8988T (cell line): ENCODE results near the gene PPP1R36.
"Not testable (repeated sequence)": the region's sequence is repeated elsewhere in the genome, so short reads cannot be mapped to it uniquely, and the experiment has no call there.

Experiments
- DNase-seq: peaks from one replicate; pipeline ENCODE4 v3.0.0; 2011

Gene PPP1R36, protein sequence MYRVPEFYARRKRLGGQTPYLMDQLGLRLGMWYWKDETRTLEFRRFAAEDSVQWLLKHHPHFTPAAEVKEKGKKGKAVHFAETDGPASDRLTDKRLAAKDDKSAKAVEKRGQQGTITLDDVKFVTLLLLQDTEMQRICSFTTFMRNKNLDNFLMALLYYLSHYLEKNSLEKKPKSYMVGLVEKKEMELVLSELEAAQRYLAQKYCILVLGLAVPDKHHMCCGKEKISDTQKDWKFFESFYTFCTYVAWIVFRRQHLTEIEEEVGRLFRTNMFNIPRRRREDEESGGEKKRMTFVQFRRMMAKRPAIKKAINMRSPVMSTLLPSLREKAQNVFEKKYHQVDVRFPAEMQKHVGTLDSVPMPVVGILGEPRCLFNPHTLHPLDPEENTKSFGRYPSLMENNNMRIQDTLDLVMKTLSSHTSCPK

DNA sequence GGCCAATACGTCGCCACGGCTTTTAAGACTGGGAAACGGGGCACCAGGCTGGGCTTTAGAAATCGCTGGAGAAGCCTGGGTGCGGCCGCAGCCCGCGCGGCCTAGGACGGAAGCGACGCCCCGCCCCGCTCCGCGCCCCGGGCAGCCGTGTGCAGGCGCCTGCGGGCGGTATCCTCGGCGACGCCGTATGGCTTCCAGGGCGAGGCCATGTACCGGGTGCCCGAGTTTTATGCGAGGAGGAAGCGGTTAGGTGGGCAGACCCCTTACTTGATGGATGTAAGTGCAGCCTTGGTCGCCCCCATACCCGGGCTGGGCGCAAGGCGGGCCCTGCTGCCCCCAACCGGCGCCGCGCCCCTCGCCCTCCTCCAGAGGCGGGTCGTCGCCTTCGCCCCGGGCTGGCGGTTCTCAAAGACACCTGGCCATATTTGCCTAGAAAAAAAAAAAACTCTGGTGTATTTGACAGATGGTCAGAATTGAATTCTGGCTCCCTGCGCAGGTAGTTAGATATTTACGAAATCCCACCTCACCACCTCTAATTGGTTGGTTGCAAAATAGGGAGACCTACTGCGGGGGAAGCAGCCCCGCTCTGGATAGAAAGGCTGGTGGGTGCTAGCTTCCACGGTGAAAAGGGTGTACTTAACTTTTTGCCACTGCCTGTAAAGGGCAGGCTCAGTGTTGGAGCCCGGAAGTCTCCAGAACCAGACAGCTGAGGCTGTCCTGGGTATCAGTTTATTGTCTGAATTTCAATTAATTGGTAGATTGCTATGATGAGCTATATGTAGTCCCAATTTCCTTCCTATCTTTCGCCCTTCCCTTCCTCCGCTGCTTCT, at the start of gene PPP1R36:
Gene PPP1R36 (plus strand): TSS at position 171 of the 830 bp plus-strand sequence. CDS start 37 bp downstream, at position 208.
- peak; percentile 55 for DNase-seq

DNA sequence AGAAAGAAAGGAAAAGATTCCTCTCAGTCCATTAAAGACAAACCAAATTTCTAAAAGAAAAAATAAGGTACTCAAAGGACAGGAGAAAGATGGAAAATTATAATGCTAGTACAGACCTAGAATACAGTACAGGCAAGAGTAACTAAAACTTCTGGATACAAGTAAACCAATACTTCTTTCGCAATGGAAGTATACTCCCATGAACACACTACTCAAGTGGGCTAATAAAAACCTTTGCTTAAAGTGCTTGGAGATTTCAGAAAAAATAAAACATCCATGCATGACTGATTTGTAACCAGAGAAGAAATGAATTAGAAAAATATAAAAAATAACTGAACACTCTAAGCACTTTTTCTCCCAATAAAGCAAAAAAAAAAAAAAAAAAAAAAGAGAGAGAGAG, 49.7 kb upstream of the PPP1R36 start:
- no peak for DNase-seq

DNA sequence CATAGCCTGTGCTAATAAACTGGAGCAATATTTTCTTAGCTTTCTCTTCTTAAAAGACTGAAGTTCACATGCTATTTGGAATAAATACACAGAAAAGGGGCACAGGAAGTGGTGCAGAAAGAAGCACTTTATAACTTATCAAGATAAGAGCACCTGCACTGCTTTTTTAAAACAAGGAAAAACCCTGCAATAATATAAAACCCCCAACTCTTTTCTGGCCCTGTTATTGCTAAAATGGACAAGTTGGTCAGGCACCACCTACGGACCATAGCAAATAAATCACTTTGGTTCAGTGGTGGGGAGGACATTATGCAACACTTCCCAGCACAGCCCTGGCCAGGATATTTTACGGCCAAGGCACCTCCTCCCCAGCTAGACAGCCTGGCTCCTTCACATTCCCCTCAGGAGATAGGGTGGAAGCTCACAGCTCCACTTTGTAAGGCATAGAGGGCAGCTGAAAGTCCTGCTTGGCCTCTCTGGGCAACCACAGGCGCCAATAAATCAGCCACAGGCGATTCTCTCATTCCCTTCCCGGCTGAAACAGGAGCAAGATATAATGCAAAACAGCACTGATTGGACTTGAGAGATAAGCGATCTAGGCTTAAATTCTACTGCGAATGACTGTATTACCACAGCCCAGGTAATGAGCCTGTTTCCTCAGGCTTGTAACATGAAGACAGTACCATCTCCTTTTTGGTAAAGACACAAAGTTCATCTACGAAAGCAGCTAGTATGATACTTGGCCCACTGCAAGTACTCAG, 48.2 kb upstream of the PPP1R36 start:
- DNase-seq, result no peak

DNA sequence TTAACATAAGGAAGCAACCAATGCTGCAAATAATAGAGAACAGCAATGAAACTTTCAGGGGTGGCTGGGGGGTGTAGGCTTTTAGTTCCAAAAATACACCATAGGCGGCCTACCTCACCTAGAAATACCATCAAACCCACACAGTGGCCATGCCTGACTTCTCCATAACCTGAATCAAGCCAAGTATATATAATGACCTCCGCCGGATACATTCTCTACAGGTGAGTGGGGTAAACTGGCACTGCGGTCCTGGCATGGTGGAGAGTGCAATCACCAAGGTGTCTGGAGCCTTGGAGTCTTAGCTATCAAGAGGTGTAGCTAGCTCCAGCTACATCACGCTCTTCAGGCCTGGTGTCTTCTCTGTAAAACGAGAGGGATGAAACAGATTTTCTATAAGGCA, 47.3 kb upstream of the PPP1R36 start:
- no peak for DNase-seq

DNA sequence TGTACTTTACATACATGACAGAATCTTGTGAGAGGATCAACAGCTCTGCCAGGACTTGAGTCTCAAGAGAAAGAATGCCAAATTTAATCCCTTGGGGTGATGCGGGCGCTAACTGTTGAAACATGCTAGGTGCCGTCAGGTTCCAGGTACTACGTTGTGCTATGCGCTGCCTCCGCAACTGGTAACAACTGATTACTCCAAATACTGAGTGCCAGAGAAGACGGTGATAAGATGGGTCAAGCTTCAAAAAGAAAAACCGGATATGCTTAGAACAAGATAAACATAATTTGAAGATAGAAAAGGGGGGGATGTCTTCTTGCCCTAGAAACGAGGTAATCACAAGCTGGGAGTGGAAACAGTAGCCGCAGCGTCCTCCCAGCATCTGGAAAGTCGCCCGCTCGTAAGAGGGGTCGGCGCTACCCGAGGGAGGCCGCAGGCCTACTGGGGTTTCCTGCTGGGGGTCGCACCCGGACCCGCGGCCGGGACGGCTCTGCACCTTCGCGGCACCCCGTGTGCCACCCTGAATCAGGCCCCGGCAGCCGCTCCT, 46.8 kb upstream of the PPP1R36 start:
- no peak for DNase-seq

DNA sequence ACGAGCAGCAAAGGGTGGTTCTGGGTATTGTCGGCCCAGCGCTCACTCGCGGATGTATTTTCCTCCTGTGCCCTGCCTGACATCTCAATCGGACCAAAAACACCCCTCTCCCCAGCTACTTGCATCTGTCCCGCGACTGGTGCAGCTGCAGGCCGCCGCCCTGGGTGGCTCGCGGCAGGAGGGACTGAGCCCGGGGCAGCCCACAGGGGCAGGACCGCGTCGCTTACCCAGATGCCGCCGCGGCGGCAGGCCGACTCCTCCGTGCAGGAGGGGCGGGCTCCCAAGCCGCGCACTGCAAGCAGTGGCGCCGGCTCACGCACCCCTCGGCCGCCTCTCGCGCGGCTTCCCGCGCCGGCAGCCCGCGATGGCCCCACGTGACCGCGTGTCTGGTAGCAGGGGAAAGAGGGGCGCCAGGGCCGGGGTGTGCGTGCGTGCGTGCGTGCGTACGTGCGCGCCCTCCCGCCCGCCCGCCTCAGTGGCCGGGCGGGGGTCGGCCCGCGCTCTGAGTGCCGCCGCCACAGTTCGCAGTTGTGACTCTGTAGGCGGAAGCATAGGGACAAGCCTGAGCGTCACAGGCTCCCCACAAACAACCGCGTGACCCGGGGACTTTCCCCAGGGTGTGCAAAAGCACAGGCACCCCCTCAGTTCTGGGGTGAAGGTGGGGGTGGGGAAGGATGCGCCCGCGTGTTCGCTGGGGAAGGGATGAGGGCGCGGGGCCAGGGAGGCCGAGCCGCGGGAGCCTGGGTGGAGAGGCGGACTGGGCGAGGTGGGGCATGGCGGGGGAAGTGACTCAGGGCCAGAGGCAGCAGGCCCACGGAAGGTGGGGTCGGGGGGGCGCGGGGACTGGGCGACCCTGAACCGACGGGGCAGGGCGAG, 46.1 kb upstream of the PPP1R36 start, which contains the start of gene ZBTB25:
Gene ZBTB25 (minus strand): TSS at position 405 of the 876 bp plus-strand sequence. CDS start 13,305 bp downstream, outside the sequence.
- DNase-seq, result peak; percentile 71

DNA sequence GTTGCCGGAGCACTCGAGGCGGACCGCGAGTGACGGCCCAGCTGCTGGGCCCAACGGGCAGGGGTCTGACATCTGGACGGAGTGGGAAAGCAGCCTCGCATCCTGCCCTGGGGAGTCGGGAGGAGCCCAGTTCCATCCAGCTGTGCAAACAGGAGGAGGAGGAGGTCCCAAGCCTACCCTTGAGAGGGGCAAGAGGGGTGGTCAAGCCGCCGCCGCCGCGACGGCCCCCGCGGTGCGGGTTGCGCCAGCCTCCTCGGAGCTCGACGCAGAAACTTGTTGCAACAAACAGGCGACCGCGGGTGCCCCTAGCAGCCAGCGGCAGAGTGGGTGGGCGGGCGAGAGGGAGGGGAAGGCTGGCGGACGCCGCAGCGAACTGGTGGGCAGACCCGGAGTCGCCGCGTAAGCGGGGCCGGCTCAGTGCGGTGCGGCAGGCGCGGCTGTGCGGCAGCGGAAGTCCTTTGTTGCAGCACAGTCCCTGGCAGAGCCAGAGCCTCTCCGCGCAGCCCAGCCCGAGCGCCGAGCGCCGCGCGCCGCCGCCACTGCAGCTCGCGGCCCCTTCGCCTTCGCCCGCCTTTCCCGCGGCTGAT, 45.4 kb upstream of the PPP1R36 start, which contains the start of gene ZBTB1:
Gene ZBTB1 (plus strand): TSS at position 461 of the 587 bp plus-strand sequence. CDS start 16,735 bp downstream, outside the sequence.
- DNase-seq, result peak; percentile 70

DNA sequence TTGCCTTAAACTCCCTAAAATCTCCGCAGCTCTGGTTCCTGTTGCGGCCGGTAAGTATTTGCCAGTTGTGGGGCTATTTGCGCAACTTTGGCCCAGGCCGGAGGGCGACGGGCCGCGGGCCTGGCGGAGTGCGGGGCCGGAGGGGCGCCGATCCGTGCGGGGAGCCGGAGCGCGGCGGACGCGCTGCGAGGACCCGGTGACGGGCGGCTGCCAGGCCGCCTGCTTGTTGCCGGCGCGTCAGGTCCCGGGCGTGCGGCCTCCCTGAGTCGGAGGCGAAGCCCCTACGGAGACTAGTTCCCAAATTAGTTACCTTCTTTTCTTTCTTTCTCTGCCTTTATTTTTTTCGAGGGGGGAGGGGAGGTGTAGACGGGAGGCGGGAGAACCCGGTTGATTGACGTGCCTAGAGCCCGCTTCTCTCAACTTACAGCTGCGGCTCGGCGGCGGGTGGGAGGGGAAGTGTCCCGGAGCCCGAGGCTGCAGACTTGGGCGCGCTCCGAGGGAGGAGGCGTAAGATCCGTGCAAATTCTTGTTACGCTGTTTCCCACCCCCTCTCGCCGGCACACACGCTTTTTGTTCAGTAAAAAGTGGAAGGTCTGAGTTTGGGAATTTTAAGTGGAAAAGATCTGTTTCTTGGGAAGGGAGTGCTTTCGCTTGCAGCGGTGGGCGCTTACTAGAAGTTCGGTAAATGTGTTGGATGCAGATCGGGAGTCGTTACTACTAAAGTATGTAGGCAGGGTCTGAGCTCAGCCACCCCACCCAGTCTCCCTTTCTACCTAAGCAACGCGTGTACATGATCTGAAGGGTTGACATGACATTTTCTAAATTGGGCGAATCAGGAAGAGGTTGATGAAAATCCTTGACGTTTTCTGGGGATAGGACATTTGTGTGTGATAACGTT, 44.6 kb upstream of the PPP1R36 start:
- DNase-seq, result peak; percentile 54

DNA sequence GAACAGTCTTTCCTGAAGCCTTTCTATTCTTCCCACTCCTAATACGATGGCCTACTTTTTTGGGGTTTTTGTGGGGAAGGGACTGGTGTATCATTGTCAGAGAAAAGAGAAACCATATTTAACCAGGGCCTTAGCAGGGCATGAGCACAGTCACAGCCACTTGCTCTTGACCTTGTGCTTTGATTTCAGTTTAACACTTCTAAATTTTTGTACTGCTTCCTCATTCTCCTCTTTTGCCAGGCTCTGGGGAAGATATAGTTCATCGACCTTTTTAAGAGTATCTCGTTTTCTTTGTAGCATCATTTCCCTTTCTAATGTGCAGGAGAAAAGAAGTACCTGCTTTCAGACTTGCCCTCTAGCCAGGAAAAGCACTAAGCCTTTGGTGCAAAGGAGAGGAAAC, 43.0 kb upstream of the PPP1R36 start:
- DNase-seq, result no peak

DNA sequence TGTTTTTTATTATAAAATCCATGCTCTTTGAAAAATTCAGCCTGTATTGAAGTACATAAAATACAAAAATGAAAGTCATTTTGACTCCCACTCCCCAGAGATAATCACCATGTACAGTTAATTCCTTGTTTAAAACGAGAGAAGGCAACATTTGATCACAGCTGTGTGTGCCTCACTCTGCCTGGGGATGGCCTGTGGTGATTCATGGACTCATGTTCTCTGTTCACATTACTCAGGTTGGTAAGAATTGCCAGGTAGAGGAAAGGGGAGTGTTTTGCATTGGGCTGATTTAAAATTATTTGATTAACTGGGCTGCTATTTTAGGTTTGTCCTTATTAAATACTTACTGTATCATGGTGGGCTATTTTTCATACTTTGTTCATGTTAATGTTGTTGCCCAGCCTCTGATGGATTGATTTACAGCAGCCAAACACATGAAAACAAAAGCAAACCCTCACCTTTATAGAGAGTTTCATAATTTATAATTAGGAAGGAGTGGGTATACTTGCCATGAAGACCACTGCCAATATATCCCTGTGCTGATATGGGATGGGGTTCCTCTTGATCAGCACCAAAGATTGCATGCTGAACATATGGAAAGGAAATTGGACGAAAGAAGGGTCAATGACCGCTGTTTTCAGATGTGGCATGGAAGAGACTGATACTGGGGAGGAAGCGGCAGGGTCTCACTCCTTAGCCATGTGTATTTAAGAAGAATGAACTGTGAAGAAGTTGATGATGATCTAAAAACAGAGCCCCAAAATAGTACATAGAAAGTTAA, 42.2 kb upstream of the PPP1R36 start:
- DNase-seq, result no peak

DNA sequence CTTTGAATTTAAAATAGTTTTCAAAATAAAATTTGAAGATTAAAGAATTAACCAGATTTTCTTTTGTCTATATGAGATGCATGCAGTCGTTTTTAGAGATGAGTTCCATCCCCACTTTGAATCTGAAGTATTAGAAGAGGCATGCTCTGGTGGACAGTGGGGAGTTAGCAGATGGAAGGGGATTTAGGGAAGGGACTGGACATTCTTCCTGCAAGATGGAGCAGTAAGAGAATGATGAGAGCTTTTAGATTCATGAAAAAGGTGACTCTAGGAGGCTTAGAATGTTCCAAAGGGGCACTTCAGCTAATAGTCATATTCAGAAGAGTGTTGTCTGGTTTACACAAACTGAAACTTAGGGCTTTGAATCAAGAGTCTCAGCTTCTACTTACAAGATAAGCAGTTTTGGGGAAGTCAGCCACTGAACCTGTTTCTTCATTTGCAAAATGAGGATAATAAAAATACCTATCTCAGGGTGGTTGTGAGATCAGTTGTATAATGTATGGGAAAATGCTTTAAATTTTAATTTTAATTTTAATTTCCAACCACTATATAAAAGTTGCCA, 41.5 kb upstream of the PPP1R36 start:
- no peak for DNase-seq

DNA sequence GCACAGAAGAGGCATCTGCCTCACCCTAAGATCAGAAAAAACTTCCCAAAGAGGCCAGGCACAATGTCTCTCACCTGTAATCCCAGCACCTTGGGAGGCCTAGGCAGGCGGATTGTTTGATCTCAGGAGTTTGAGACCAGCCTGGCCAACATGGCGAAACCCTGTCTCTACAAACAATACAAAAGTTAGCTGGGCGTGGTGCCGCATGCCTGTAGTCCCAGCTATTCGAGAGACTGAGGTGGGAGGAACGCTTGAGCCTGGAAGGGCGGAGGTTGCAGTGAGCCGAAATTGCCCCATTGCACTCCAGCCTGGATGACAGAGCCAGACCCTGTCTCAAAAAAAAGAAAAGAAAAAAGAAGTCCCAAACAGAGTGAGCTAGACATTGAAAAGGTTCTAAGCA, 40.7 kb upstream of the PPP1R36 start:
- no peak for DNase-seq

DNA sequence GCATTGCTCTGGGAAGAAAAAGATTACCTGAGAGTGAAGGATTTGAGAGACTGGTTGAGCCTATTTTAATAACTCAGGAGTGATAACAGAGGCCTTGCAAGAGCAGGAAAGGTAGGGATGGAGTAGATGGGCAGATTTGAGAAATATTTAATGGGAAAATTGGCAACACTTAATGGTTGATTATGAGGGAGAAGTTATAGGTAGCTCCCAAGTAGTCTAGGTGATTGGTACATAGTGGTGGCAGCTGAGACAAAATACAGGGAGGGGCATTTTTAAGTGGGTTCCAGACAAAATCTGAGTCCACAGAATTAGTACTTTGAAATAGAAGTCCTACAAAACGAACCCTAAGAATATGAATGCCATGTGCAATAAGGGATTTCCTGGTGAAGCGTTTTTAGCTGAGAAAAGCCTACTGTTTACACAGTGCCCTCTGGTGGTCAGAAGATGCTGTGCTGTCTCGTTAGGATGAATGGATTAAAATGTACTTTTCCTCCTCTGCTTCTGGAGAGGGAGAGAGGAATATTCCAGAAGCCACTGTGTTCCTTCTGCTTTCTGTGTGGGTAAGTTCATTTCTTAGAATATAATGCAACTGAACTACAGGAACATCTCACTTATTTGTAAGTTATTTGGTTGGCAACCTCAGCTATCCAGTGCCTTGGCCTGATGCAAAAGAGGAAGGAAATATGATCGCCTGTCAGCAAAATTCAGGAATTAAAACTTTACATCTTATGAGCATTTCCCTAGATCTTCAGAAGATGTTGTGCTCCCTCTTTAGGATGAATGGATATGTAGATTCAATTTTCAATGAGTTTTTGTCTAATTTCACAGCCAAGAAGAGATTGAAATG, 38.7 kb upstream of the PPP1R36 start:
- no peak for DNase-seq

DNA sequence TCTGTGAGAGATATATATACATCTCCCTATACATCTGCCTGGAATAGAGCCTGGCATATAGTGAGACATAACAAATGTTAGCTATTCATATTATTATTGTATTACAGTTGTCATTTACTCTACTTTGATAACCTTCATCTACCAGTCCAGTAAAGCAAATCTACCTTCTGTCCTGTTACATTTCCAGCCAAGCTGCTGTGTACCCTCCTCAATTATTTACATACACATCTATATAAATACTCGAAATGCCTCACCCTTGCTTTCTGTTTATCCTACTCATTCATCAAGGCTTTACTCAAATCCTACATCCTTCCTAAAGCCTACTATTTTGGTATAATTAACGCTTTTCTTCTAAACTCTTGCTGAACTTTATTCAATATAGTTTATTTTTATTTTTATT, 36.5 kb upstream of the PPP1R36 start:
- no peak for DNase-seq

DNA sequence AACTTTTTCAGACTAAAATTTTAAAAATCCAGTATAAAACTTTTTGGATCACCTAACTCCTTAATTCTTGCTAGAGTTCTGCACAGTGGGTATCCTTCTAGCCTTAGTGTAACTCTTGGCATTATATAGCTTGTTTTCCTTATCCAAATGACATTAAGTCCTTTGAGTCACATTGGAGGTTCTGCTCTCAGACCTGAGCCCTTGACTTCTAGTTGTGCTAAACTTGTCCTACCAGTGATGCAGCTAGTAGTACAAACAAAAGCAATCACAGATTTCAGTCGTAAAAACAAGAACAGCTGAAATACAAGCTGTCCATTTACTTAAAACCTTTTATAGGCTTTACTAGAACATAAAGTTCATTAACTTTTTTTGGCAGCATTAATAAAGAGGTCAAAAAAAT, 34.7 kb upstream of the PPP1R36 start:
- no peak for DNase-seq

DNA sequence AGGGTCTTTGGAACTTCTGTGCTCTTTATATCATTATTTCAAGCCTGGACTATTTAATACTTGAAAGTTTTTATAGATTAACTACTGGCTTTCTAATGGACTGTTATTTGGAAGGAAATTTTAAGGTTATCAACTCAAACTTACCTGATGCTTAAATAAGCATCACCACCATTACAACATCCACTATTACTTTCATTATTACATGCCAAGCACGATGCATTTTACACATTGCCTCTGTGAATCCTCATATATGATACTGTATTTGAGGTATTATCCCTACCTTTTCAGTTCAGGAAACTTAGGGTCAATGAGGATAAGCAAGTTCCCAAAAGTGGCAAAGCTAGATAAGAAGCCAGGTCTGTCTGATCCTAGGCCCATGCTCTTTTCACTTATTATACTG, 32.8 kb upstream of the PPP1R36 start:
- DNase-seq, result no peak

DNA sequence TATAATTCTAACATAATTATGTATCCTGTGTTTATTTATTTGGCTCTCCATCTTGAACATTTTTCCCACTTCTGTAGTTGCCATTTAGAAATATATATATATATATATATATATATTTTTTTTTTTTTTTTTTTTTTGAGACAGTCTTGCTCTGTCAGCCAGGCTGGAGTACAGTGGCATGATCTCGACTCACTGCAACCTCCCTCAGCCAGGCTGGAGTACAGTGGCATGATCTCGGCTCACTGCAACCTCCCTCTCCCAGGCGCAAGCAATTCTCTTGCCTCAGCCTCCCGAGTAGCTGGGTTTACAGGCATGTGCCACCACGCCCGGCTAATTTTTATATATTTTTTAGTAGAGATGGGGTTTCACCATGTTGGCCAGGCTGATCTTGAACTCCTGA, 32.1 kb upstream of the PPP1R36 start:
- not testable (repeated sequence) for DNase-seq

DNA sequence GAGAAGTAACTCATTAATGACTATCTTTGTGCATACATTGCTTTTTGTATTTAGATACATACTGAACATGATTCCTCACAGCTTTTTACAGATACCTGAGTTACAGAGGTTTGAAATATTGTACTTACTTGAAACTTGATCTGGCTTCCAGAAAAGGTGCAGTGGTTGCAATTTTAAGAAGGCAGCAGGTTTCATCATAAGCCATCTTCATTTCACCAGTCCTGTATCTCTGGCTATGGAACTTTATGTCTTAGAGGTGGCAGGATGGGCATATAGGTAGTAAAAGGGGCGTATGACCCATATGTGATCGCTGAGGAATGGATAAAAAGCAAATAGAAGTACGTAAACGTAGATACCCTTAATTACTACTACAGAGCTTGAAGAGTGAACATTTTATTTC, 31.5 kb upstream of the PPP1R36 start:
- DNase-seq, result no peak
